DND-41 (cell line): ENCODE data around the gene LRRTM4.

Experiments used
- CTCF ChIP-seq: IDR thresholded peaks from 2 replicates; pipeline ENCODE4 v1.5.1; 2012; ENCODE audit warnings: borderline replicate concordance, low read length, moderate library complexity, mild to moderate bottlenecking; ENCODE audit not compliant: poor library complexity, severe bottlenecking; ENCODE audit errors: extremely low read depth
- EZH2 ChIP-seq: IDR thresholded peaks from 3 replicates; pipeline ENCODE4 v1.6.1; 2012; ENCODE audit warnings: borderline replicate concordance, low read depth, mild to moderate bottlenecking, moderate library complexity, low read length, inconsistent platforms; ENCODE audit not compliant: severe bottlenecking

- TF ChIP-seq CTCF (no peak), EZH2 (no peak)
Observed at GRCh38 chr2:76763276-76763675, 758.9 kb downstream of the LRRTM4 start.
